ENCODE measurements around the gene ZNF213.

GRCh38 chr16:3088450-3088849 is 46.4 kb upstream of the ZNF213 start:
- TF ChIP-seq GATA2 (IDR thresholded peaks at IDR 0.05; ENCODE audit: low read depth, low read length) (no peak), GATA3 (IDR thresholded peaks at IDR 0.05; ENCODE audit: low read depth, low read length) (no peak)

Measured in SH-SY5Y (cell line).